Prostate gland (tissue), 2 donors: ENCODE data around the gene CDC42SE1.

ENCODE experiments used
- POLR2A ChIP-seq: fragments of 450-650 bp; IDR thresholded peaks from one replicate; pipeline ENCODE4 v1.6.1; 2016; ENCODE audit warnings: antibody characterized with exemption, mild to moderate bottlenecking
- POLR2AphosphoS5 ChIP-seq: sonication (generic); formaldehyde crosslinking; IDR thresholded peaks from one replicate; pipeline ENCODE4 v1.6.1; 2017; ENCODE audit warnings: antibody characterized with exemption
- TF ChIP-seq, protein P1 (sequence below), 4 experiments: fragments of 200-600 bp in 2 of 4; fragments of 450-650 bp in 2 of 4; sonication (generic) in 2 of 4; IDR thresholded peaks; 1 replicate in 3 of 4; 2 replicates in 1 of 4; pipeline ENCODE4 v1.5.1; 2016 to 2019; ENCODE audit warnings: antibody characterized with exemption in 4 of 4, mild to moderate bottlenecking in 2 of 4, moderate library complexity in 2 of 4

DNA sequence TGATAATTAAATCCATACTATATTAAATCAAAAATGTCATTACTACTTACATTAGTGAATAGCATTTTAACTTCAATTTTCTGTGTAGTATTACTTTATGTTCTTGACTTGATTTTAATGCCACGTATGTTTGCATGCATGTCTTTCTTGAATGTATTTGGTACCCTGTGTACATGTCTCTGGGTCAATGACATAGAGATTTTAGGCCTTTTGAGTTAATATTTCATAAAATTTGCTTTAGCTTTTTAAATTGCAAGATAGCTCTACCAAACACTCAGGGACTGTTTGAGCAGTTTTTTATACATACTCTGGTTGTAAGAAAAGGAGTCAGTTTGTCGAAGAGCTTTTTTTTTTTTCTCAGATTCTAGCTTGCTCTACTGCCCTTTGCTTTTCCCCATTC is 2.3 kb upstream of the CDC42SE1 start:
- TF ChIP-seq, protein P1, sequence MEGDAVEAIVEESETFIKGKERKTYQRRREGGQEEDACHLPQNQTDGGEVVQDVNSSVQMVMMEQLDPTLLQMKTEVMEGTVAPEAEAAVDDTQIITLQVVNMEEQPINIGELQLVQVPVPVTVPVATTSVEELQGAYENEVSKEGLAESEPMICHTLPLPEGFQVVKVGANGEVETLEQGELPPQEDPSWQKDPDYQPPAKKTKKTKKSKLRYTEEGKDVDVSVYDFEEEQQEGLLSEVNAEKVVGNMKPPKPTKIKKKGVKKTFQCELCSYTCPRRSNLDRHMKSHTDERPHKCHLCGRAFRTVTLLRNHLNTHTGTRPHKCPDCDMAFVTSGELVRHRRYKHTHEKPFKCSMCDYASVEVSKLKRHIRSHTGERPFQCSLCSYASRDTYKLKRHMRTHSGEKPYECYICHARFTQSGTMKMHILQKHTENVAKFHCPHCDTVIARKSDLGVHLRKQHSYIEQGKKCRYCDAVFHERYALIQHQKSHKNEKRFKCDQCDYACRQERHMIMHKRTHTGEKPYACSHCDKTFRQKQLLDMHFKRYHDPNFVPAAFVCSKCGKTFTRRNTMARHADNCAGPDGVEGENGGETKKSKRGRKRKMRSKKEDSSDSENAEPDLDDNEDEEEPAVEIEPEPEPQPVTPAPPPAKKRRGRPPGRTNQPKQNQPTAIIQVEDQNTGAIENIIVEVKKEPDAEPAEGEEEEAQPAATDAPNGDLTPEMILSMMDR (IDR thresholded peaks at IDR 0.05): no peak
- no peak for TF ChIP-seq POLR2A
- TF ChIP-seq POLR2AphosphoS5: no peak
